ENCODE data around the gene GUCY2D. TPM values are rescaled to one million over a fixed set of nuclear protein-coding genes. Genes with fewer than 3 reads are reported as not detected.
"Not testable (repeated sequence)": the region's sequence is repeated elsewhere in the genome, so short reads cannot be mapped to it uniquely, and the experiment has no call there.

Gene GUCY2D
- total RNA-seq, 4 donors from 2014 or later, result 0.30 TPM; not detected in 3

- TF ChIP-seq CTCF (IDR thresholded peaks at IDR 0.05) (no peak), POLR2A (IDR thresholded peaks at IDR 0.05) (no peak), EP300 (IDR thresholded peaks at IDR 0.05) (no peak)
- Histone ChIP-seq H3K4me3 (no peak overlapping the region), H3K4me1 (peaks cover 0 to 20% (median 3%) of the 10 kb centered on the region in 4 donors), H3K27me3 (peaks cover 0 to 46% of the 10 kb centered on the region in 2 donors), H3K36me3 (no peaks in the 10 kb centered on the region), H3K9me3 (no peaks in the 10 kb centered on the region), H3K27ac (peak overlapping the region in 2 of 4 donors; percentile 6 to 45)
- no peak for DNase-seq (ENCODE audit: low spot score in 2 of 2)
- 70 to 72% methylated on average over 17 of the region's 17 CpGs for WGBS, 2 donors
Observed at GRCh38 chr17:8056976-8057625, 54.7 kb downstream of the GUCY2D start.

DNA sequence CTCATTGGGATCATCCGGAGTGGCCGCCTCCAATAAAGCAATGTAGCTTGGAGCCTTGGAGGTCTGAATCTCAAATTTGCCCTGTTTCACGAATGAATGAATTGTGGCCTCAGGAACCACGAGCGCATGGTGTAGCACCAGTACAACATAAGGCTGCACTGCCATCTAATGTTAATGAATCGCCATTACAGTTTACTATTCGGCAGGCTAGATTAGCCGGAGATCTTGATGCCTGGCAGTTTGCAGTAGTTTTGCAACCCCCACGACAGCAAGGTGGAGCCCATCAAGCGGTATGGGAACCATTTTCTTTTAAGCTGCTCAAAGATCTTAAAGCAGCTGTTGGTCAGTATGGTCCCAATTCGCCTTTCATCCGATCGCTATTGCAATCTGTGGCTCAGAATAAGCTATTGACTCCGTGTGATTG lies 55.3 kb downstream of the GUCY2D start:
- Histone ChIP-seq H3K27ac (no peak overlapping the region), H3K4me1 (peaks cover 0 to 25% (median 3%) of the 10 kb centered on the region in 4 donors), H3K4me3 (no peak overlapping the region), H3K27me3 (peaks cover 0 to 52% of the 10 kb centered on the region in 2 donors), H3K36me3 (no peaks in the 10 kb centered on the region), H3K9me3 (no peaks in the 10 kb centered on the region)
- 6 to 7% methylated on average over 12 to 14 of the region's 14 CpGs for WGBS, 2 donors
- TF ChIP-seq EP300 (IDR thresholded peaks at IDR 0.05), result peak in 1 of 2 donors; percentile 28
- TF ChIP-seq CTCF (IDR thresholded peaks at IDR 0.05), result peak; percentile 64 to 79 (median 73)
- TF ChIP-seq POLR2A (IDR thresholded peaks at IDR 0.05), result no peak
- peak in 1 of 2 donors; percentile 81 for DNase-seq (ENCODE audit: low spot score in 2 of 2)

GRCh38 chr17:8059131-8059530 lies 56.7 kb downstream of the GUCY2D start:
- Histone ChIP-seq H3K36me3 (no peaks in the 10 kb centered on the region), H3K27me3 (peaks cover 0 to 66% of the 10 kb centered on the region in 2 donors), H3K27ac (no peak overlapping the region), H3K9me3 (no peaks in the 10 kb centered on the region), H3K4me3 (no peak overlapping the region), H3K4me1 (peaks cover 0 to 30% (median 3%) of the 10 kb centered on the region in 4 donors)
- WGBS, 2 donors, result 19 to 32% methylated on average over 7 of the region's 7 CpGs
- no peak for DNase-seq (ENCODE audit: low spot score in 2 of 2)
- TF ChIP-seq EP300 (IDR thresholded peaks at IDR 0.05), result no peak
- TF ChIP-seq POLR2A (IDR thresholded peaks at IDR 0.05), result no peak
- TF ChIP-seq CTCF (IDR thresholded peaks at IDR 0.05), result no peak

GRCh38 chr17:8060274-8060673 lies 57.9 kb downstream of the GUCY2D start:
- H3K27ac ChIP-seq, result no peak overlapping the region
- no peak overlapping the region for H3K4me3 ChIP-seq
- H3K4me1 ChIP-seq, result peaks cover 0 to 30% (median 3%) of the 10 kb centered on the region in 4 donors
- peaks cover 0 to 74% of the 10 kb centered on the region in 2 donors for H3K27me3 ChIP-seq
- H3K36me3 ChIP-seq, result no peaks in the 10 kb centered on the region
- DNase-seq (ENCODE audit: low spot score in 2 of 2), result peak in 1 of 2 donors; percentile 89
- H3K9me3 ChIP-seq, result no peaks in the 10 kb centered on the region
- TF ChIP-seq EP300 (IDR thresholded peaks at IDR 0.05), result no peak
- TF ChIP-seq CTCF (IDR thresholded peaks at IDR 0.05), result peak; percentile 60 to 80 (median 77)
- WGBS, 2 donors, result 4 to 9% methylated on average over 10 of the region's 10 CpGs

- Histone ChIP-seq H3K27me3 (peaks cover 0 to 74% of the 10 kb centered on the region in 2 donors), H3K4me1 (peaks cover 0 to 30% (median 0%) of the 10 kb centered on the region in 4 donors)
- not testable (repeated sequence) for H3K36me3 ChIP-seq; H3K9me3 ChIP-seq; H3K27ac ChIP-seq; DNase-seq (ENCODE audit: low spot score in 2 of 2); H3K4me3 ChIP-seq
- WGBS, 2 donors, result 34 to 54% methylated on average over 8 of the region's 8 CpGs
Observed at GRCh38 chr17:8061851-8062250, 59.4 kb downstream of the GUCY2D start.

All from tibial nerve (tissue), 4 donors.